HepG2 (cell line): ENCODE data around the gene HDGFL2. TPM values are rescaled to one million over a fixed set of nuclear protein-coding genes. Genes with fewer than 3 reads are reported as not detected.
A peak's percentile ranks its signal among the peaks of the same experiment; 100 is the strongest.

Experiments
- JARID2 ChIP-seq: sonication (generic); formaldehyde crosslinking; IDR thresholded peaks from 2 replicates; pipeline ENCODE4 v1.8.1; 2023; ENCODE audit warnings: missing genetic modification reagents, inconsistent platforms; ENCODE audit not compliant: insufficient replicate concordance
- NFRKB ChIP-seq: fragments of 450-650 bp; IDR thresholded peaks from 2 replicates; pipeline ENCODE4 v1.6.1; 2017
- RARA ChIP-seq: IDR thresholded peaks from 2 replicates; pipeline ENCODE4 v1.6.1; 2016; ENCODE audit warnings: missing genetic modification reagents, missing compliant biosample characterization
- RXRA ChIP-seq: sonication (generic); formaldehyde crosslinking; IDR thresholded peaks from 2 replicates; pipeline ENCODE4 v1.5.1; 2020; ENCODE audit warnings: missing genetic modification reagents
- SMAD1 ChIP-seq: sonication (generic); formaldehyde crosslinking; IDR thresholded peaks from 2 replicates; pipeline ENCODE4 v1.4.0; 2020; ENCODE audit warnings: missing genetic modification reagents, low read depth, mild to moderate bottlenecking, borderline replicate concordance
- SMAD9 ChIP-seq: sonication (generic); formaldehyde crosslinking; IDR thresholded peaks from 2 replicates; pipeline ENCODE4 v1.5.1; 2020; ENCODE audit warnings: mild to moderate bottlenecking, missing genetic modification reagents
- ZKSCAN8 ChIP-seq: IDR thresholded peaks from 2 replicates; pipeline ENCODE4 v1.6.1; 2016; ENCODE audit warnings: borderline replicate concordance, missing genetic modification reagents, missing compliant biosample characterization
- ZNF234 ChIP-seq: sonication (generic); formaldehyde crosslinking; conservative IDR thresholded peaks from 2 replicates; pipeline ENCODE4 v1.5.1; 2020; ENCODE audit warnings: mild to moderate bottlenecking, missing genetic modification reagents
- ZNF350 ChIP-seq: sonication (generic); formaldehyde crosslinking; IDR thresholded peaks from 2 replicates; pipeline ENCODE4 v1.4.0; 2020; ENCODE audit warnings: mild to moderate bottlenecking, low read depth, missing genetic modification reagents, borderline replicate concordance
- polyA plus RNA-seq, 8 experiments: library from polyadenylated mRNA; depleted of rRNA in 3 of 8; stranded (reverse) in 7 of 8; unstranded in 1 of 8; fragments of >200 nt; fragmentation: Illumina TruSeq in 4 of 8; extraction: Trizol in 4 of 8; gene quantifications; 2 replicates each; pipeline versions ENCODE4 v1.2.1 to v1.2.3, GENCODE V29; 2011 to 2016; ENCODE audit warnings: low read depth in 4 of 8, missing spikeins in 1 of 8, mixed read lengths in 1 of 8; ENCODE audit not compliant: insufficient read depth in 1 of 8
- total RNA-seq, 5 experiments: library from RNA; depleted of rRNA; stranded (reverse); fragments of >200 nt; fragmentation: Illumina TruSeq; extraction: Trizol; gene quantifications; 2 replicates each; pipeline ENCODE4 v1.2.3, GENCODE V29; 2016; ENCODE audit warnings: low read depth in 1 of 5
- TF ChIP-seq, protein P1 (sequence below): sonication (generic); formaldehyde crosslinking; IDR thresholded peaks from 2 replicates; pipeline ENCODE4 v1.9.0; 2021; ENCODE audit warnings: missing genetic modification reagents, borderline replicate concordance
- TF ChIP-seq, protein P2 (sequence below): IDR thresholded peaks from 2 replicates; pipeline ENCODE4 v1.6.1; 2016
- TF ChIP-seq, protein P3 (sequence below): sonication (generic); formaldehyde crosslinking; IDR thresholded peaks from 2 replicates; pipeline ENCODE4 v1.8.0; 2022; ENCODE audit warnings: mild to moderate bottlenecking, missing genetic modification reagents, moderate library complexity
- TF ChIP-seq, protein P4 (sequence below): sonication (generic); formaldehyde crosslinking; IDR thresholded peaks from one replicate; pipeline ENCODE4 v1.5.1; 2020; ENCODE audit warnings: mild to moderate bottlenecking, missing genetic modification reagents; ENCODE audit errors: not compliant biosample characterization
- TF ChIP-seq, protein P5 (sequence below): conservative IDR thresholded peaks from 2 replicates; pipeline ENCODE4 v1.6.1; 2018; ENCODE audit warnings: missing genetic modification reagents

The HDGFL2 gene
- total and polyA plus RNA-seq, 2 of the 13 experiments (the other 11 are each of a cell fraction or from before 2014, with no cell fraction given): 20.0 to 51.1 TPM

DNA sequence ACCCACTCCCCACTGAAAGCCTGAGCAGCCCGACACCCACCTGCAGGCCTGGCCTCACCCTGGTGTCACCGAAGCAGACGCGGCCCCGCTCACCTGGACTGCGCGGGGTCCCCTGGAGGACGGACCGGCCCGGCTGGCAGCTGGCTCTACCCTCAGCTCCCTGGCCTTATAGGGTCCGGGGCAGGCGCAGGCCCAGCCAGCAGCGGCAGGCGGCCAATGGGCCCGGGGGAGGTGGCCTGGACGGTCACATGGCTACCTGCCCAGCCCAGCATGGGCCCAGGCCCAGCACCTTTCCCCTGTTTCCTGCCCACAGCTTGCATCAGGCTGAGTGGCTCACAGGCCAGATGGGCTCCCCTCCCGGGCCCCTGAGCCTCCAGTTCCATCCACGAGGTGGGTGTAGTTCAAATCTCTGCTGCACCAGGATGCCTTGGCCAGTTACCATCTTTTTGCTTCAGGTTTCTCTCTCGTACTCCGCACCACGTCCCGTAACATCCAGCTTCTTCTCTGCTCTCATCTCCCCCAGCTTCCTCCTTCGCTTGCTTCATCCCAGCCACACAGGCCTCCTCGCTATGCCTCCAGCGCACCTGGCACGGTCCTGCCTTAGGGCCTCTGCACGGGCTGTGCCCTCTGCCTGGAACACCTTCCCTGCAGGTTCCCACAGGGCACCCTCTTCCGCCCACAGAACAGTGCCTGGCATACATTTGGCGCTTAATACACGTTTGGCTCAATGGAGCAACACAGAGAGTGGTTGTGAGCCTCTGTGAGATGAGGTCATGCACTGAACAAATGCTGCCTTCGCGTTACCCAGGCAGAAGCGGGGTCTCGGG is 46.5 kb downstream of the HDGFL2 start, which contains the start of gene PLIN4 (continued):
- TF ChIP-seq, protein P1, sequence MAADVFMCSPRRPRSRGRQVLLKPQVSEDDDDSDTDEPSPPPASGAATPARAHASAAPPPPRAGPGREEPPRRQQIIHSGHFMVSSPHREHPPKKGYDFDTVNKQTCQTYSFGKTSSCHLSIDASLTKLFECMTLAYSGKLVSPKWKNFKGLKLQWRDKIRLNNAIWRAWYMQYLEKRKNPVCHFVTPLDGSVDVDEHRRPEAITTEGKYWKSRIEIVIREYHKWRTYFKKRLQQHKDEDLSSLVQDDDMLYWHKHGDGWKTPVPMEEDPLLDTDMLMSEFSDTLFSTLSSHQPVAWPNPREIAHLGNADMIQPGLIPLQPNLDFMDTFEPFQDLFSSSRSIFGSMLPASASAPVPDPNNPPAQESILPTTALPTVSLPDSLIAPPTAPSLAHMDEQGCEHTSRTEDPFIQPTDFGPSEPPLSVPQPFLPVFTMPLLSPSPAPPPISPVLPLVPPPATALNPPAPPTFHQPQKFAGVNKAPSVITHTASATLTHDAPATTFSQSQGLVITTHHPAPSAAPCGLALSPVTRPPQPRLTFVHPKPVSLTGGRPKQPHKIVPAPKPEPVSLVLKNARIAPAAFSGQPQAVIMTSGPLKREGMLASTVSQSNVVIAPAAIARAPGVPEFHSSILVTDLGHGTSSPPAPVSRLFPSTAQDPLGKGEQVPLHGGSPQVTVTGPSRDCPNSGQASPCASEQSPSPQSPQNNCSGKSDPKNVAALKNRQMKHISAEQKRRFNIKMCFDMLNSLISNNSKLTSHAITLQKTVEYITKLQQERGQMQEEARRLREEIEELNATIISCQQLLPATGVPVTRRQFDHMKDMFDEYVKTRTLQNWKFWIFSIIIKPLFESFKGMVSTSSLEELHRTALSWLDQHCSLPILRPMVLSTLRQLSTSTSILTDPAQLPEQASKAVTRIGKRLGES: no peak
- TF ChIP-seq SMAD1 (CRISPR knock-in tag) (peak; percentile 64; the same call in 1 of the 2 replicates), SMAD9 (no peak), JARID2 (CRISPR knock-in tag) (no peak), RARA (no peak), ZNF234 (no peak), ZNF350 (peak; percentile 29), NFRKB (no peak), ZKSCAN8 (CRISPR knock-in tag) (peak; percentile 85), RXRA (CRISPR knock-in tag) (peak; percentile 56; the same call in 1 of the 2 replicates)
- TF ChIP-seq, protein P2, sequence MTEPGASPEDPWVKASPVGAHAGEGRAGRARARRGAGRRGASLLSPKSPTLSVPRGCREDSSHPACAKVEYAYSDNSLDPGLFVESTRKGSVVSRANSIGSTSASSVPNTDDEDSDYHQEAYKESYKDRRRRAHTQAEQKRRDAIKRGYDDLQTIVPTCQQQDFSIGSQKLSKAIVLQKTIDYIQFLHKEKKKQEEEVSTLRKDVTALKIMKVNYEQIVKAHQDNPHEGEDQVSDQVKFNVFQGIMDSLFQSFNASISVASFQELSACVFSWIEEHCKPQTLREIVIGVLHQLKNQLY (CRISPR knock-in tag): no peak
- TF ChIP-seq, protein P3, sequence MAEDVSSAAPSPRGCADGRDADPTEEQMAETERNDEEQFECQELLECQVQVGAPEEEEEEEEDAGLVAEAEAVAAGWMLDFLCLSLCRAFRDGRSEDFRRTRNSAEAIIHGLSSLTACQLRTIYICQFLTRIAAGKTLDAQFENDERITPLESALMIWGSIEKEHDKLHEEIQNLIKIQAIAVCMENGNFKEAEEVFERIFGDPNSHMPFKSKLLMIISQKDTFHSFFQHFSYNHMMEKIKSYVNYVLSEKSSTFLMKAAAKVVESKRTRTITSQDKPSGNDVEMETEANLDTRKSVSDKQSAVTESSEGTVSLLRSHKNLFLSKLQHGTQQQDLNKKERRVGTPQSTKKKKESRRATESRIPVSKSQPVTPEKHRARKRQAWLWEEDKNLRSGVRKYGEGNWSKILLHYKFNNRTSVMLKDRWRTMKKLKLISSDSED (CRISPR knock-in tag): no peak
- TF ChIP-seq, protein P4, sequence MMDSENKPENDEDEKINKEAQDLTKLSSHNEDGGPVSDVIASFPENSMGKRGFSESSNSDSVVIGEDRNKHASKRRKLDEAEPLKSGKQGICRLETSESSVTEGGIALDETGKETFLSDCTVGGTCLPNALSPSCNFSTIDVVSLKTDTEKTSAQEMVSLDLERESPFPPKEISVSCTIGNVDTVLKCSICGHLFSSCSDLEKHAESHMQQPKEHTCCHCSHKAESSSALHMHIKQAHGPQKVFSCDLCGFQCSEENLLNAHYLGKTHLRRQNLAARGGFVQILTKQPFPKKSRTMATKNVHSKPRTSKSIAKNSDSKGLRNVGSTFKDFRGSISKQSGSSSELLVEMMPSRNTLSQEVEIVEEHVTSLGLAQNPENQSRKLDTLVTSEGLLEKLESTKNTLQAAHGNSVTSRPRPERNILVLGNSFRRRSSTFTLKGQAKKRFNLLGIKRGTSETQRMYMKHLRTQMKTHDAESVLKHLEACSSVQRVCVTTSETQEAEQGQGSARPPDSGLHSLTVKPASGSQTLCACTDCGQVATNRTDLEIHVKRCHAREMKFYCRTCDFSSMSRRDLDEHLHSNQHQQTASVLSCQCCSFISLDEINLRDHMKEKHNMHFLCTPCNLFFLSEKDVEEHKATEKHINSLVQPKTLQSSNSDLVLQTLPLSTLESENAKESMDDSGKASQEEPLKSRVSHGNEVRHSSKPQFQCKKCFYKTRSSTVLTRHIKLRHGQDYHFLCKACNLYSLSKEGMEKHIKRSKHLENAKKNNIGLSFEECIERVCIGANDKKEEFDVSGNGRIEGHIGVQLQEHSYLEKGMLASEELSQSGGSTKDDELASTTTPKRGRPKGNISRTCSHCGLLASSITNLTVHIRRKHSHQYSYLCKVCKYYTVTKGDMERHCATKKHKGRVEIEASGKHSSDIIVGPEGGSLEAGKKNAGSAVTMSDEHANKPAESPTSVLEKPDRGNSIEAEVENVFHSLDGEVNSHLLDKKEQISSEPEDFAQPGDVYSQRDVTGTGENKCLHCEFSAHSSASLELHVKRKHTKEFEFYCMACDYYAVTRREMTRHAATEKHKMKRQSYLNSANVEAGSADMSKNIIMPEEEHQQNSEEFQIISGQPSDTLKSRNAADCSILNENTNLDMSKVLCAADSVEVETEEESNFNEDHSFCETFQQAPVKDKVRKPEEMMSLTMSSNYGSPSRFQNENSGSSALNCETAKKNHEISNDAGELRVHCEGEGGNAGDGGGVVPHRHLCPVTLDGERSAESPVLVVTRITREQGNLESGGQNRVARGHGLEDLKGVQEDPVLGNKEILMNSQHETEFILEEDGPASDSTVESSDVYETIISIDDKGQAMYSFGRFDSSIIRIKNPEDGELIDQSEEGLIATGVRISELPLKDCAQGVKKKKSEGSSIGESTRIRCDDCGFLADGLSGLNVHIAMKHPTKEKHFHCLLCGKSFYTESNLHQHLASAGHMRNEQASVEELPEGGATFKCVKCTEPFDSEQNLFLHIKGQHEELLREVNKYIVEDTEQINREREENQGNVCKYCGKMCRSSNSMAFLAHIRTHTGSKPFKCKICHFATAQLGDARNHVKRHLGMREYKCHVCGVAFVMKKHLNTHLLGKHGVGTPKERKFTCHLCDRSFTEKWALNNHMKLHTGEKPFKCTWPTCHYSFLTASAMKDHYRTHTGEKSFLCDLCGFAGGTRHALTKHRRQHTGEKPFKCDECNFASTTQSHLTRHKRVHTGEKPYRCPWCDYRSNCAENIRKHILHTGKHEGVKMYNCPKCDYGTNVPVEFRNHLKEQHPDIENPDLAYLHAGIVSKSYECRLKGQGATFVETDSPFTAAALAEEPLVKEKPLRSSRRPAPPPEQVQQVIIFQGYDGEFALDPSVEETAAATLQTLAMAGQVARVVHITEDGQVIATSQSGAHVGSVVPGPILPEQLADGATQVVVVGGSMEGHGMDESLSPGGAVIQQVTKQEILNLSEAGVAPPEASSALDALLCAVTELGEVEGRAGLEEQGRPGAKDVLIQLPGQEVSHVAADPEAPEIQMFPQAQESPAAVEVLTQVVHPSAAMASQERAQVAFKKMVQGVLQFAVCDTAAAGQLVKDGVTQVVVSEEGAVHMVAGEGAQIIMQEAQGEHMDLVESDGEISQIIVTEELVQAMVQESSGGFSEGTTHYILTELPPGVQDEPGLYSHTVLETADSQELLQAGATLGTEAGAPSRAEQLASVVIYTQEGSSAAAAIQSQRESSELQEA (CRISPR knock-in tag): no peak
- TF ChIP-seq, protein P5, sequence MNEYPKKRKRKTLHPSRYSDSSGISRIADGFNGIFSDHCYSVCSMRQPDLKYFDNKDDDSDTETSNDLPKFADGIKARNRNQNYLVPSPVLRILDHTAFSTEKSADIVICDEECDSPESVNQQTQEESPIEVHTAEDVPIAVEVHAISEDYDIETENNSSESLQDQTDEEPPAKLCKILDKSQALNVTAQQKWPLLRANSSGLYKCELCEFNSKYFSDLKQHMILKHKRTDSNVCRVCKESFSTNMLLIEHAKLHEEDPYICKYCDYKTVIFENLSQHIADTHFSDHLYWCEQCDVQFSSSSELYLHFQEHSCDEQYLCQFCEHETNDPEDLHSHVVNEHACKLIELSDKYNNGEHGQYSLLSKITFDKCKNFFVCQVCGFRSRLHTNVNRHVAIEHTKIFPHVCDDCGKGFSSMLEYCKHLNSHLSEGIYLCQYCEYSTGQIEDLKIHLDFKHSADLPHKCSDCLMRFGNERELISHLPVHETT: peak; percentile 63; the same call in 1 of the 2 replicates
